GM18511 (cell line): ENCODE measurements around the gene MTHFD2L.

Experiments
- ATAC-seq: cut with Tn5 transposase; IDR thresholded peaks from one replicate; pipeline ENCODE4 v1.9.1; 2021; ENCODE audit warnings: mild to moderate bottlenecking, moderate library complexity; ENCODE audit not compliant: unreplicated experiment

The MTHFD2L gene

GRCh38 chr4:74297539-74297938 lies 139.6 kb downstream of the MTHFD2L start:
- ATAC-seq: no peak

GRCh38 chr4:74304095-74304625 lies 146.2 kb downstream of the MTHFD2L start:
- no peak for ATAC-seq

GRCh38 chr4:74305000-74305399 lies 147.1 kb downstream of the MTHFD2L start:
- ATAC-seq: no peak

GRCh38 chr4:74307170-74307569 lies 149.3 kb downstream of the MTHFD2L start:
- ATAC-seq: no peak

- no peak for ATAC-seq
These were observed 150.3 kb downstream of the MTHFD2L start, which contains the start of gene EPGN for GRCh38 chr4:74308215-74308614. EPGN (plus strand) TSS chr4:74308470; CDS start chr4:74308534, 64 bp downstream.

- ATAC-seq: no peak
These were observed 151.3 kb downstream of the MTHFD2L start for GRCh38 chr4:74309223-74309622.

- ATAC-seq: peak; percentile 80
These were observed 153.9 kb downstream of the MTHFD2L start for GRCh38 chr4:74311696-74312313.

GRCh38 chr4:74314329-74314728 lies 156.4 kb downstream of the MTHFD2L start:
- ATAC-seq: no peak

- ATAC-seq: no peak
These were observed 157.0 kb downstream of the MTHFD2L start for GRCh38 chr4:74314944-74315343.

- ATAC-seq: no peak
These were observed 157.5 kb downstream of the MTHFD2L start for GRCh38 chr4:74315376-74315775.

- ATAC-seq: no peak
These were observed 158.5 kb downstream of the MTHFD2L start for GRCh38 chr4:74316397-74316796.

- ATAC-seq: no peak
These were observed 159.8 kb downstream of the MTHFD2L start for GRCh38 chr4:74317616-74318246.

GRCh38 chr4:74318276-74318675 lies 160.4 kb downstream of the MTHFD2L start:
- ATAC-seq: no peak

- ATAC-seq: no peak
These were observed 161.6 kb downstream of the MTHFD2L start for GRCh38 chr4:74319470-74319869.

GRCh38 chr4:74320559-74321118 lies 162.7 kb downstream of the MTHFD2L start:
- peak; percentile 92 for ATAC-seq

- no peak for ATAC-seq
These were observed 164.4 kb downstream of the MTHFD2L start for GRCh38 chr4:74322301-74322700.

- no peak for ATAC-seq
These were observed 165.7 kb downstream of the MTHFD2L start for GRCh38 chr4:74323663-74324062.

- no peak for ATAC-seq
These were observed 166.3 kb downstream of the MTHFD2L start for GRCh38 chr4:74324262-74324661.

- no peak for ATAC-seq
These were observed 168.0 kb downstream of the MTHFD2L start for GRCh38 chr4:74325886-74326285.

GRCh38 chr4:74327762-74328161 lies 169.8 kb downstream of the MTHFD2L start:
- no peak for ATAC-seq

- no peak for ATAC-seq
These were observed 170.6 kb downstream of the MTHFD2L start for GRCh38 chr4:74328501-74328900.

- no peak for ATAC-seq
These were observed 171.4 kb downstream of the MTHFD2L start for GRCh38 chr4:74329307-74329706.
